ENCODE results near the gene UNKL.

Gene UNKL

DNA sequence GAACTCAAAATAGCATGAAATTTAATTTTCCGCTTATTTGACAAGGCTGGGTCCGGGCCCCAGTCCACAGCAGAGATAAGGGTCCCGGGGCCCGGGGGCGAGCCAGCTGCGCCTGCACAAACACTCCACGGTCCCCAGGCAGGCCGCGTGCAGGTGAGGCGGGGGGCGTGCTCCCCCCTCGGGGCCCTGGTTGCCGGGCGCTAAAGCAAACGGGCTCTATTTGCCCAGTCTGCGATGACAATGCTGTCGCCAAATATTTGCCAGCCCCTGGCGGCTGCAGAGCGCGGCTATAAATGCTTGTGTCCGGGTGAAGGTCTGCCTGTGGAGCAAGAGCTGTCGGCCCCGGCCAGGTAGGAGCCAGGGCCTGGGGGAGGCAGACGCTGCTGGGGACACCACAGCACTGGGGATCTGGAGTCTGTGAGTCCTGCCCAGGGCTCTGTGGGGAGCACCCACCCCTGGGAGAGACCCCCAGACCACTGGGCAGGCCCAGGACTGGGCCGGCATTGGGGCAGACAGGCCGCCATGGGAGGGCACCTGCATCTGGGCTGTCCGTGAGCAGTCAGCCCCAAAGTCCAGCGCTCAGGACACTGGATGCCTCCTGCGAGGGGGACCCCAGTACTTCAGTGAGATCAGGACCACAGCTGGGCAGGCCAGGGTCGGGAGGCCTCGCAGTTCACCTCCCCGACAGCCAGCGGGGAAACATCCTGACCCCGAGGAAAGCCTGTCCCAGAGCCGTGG lies 16.4 kb upstream of the UNKL start, which contains the start of gene PERCC1:
TSS of gene PERCC1 (plus strand) at position 320 of the 738 bp plus-strand sequence. CDS start 1,516 bp downstream, outside the sequence.
- peak; percentile 69 for DNase-seq

GRCh38 chr16:1430214-1430758 lies 15.8 kb upstream of the UNKL start:
- no peak for DNase-seq

DNA sequence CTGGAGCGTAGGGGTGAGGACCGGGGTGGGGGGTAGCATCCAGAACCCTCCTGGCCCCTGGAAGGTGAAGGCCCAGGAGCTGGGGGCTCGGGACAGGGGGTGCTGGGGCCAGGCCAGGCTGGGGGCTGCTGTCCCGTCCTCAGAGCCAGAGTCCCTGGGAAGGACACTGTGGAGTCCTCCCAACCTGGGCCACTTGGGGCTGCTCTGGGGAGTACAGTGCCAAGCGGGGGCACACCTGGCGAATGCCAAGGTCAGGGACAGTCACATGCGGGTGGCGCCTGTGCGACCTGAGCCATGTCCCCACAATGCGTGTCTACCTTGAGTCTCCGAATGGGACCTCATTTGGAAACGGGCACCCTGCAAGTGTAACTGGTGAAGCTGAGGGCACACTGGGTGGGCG lies 15.1 kb upstream of the UNKL start:
- no peak for DNase-seq

- no peak for DNase-seq
Observed at GRCh38 chr16:1429012-1429411, 14.5 kb upstream of the UNKL start.

DNA sequence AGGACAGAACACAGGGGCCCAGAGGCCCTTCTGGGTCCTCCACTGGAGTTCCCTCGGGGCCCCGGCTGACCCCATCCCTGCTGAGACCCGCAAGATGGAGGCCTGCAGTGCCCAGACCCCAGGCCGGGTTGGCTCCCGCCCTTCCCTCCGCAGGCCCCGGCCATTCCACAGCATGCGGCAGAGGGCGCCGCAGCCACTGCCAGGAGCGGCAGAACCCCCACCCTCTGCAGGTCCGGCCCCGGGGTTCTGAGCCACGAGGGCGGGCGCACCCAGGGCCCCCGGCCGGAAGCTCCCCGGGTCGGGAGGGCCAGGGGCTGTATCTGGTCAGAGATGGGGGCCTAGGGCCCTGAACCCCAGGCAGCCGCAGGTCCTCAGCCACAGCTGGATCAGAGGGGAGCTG lies 14.0 kb upstream of the UNKL start:
- no peak for DNase-seq

DNA sequence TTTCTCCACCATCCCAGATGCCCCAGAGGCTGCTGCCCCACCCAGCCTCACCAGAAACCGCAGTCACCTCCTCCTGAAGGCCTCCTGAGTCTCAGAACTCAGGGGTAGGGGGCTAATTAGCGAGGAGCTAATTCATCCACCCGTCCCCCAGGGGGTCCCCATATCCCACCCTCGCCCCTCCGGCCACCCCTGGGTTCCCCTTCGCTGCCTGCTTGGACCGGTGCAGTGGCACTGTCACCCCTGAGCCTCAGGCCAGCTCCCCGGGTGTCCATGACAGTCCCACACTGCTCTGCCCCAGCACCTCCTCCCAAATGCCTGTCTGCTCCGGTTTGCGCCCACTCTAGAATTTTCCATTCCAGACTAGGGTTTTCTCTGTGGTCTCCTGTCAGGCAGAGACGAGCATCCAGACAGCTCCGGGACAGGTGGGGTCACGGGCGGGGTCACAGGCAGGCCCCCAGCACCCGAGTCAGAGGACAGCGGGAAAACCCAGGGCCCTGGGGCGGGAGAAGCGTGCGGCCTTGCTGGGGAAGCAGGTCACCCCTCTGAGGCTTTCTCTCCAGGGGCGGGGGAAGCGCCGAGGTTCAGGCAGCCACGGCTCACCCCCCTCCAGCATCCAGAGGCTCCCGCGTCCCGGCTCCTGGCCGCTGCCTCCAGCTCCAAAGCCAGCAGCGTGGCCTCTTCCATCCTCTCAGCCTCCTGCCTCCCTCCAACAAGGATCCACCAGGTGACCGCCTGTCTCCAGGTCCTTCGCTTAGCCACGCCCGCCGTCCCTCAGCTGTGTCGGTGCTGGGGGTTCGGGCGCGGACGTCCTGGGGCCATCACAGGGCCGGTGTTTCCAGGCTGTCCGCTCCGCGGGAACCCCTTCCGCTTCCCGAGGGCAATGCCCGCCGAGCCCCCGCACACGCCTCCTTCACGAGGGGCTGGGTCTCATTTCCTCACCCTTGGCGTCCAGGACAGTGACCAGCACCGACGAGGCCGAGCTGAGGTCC lies 13.3 kb upstream of the UNKL start:
- DNase-seq: no peak

DNA sequence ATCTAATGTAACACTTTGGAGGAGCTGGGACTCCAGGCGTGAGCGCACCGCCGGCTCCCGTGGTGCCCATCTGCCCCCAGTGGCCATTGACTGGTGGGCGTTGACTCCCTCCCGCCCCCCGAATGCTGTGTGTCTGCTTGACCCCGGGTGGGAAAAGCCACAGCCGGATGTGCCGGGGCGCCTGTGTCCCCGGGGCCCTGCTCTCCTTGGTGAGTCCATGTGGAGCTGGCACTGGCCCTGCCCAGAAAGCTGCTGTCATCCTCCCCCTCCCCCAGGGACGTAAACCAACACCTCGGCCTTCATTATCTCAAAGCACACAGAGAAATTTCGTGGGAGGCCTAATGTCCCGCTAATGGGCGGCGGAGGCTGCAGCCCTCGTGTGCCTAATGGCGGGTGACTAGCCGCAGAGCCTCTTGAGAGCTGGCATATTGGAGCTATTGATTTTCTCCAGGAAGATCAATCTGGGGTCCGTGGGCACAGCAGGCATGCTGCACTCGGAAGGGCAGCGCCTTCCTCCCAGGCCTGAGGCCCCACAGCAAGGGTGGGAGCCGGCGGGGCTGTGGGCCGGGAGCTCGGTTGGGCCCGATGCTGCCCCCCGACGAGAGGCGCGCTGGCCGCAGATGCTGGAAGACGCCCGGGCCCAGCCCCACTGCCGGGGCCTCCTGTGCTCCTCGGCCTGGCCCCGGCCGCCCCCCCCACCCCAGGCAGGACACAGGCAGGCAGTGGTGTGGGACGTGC lies 12.4 kb upstream of the UNKL start:
- no peak for DNase-seq

DNA sequence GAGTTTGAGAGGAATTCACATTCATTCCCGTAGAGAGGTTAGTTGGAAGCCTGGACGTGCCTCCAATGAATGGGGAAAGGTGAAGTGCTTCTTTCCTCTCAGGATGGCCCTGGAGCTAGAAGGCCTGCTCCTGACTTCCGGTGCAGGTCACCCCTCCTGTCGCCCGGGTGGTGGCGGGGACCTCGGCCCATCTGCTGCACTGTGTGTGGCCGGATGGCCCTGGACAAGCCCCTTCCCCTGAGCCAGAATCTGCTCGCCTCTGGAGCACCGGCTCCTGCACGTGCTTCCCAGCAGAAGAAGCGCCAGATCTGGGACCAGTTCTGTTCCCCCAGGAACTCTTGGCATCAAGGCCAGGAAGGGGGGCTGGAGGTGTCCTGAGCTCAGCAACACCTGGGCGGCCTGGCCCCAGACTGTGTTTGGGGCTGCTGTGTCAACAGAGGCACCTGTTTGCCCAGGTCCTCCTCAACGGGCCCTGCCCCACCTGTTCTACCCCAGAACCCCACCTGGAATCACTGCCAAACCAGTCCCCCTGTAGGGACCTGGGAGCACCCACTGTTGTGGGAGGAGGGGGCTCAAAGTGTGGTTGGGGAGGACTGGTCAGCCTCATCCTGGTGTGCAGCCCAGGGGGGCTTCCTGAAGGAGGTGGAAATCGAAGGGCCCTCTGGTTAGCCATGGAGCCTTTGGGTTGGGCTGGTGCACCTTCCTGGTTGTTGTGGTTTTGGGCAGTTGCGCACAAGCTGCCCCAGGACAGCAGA lies 11.3 kb upstream of the UNKL start:
- DNase-seq: no peak

- no peak for DNase-seq
Observed at GRCh38 chr16:1424028-1424427, 9.5 kb upstream of the UNKL start.

DNA sequence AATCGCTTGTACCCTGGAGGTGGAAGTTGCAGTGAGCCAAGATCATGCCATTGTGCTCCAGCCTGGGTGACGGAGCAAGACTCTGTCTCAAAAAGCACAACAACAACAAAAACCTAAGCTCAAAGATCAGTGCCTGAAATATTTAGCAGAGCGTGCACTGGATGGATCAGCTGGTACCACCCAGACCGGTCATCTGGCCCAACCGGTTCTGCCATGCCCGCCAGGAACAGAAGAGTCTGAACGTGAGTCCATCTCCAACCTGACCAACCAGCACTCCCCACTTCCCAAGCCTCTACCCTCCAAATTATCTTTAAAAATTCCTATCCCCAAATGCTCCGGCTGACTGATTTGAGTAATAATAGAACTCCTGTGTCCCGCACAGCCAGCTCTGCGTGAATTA lies 7.6 kb upstream of the UNKL start:
- DNase-seq: no peak

GRCh38 chr16:1420111-1420539 lies 5.6 kb upstream of the UNKL start:
- no peak for DNase-seq

DNA sequence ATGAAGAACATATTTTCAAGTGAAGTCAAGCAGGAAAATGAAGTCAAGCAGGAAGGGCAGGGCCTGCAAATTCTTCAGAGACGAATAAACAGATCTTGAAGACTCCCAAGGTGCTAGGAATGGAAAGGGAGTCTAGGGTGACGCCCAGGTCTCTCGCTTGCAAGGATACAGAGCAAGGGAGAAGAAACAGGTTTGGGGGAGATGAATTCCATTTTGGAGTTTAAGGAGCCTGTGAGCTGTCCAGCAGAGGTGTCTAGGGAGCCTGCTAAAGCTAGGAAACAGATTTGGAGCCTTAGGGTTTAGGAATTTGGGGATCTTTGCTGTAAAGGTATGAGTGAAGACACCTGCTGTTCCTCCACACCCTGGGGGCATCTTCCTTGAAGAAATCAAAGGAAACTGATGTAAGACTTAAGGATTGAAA lies 2.0 kb upstream of the UNKL start:
- DNase-seq: no peak

DNA sequence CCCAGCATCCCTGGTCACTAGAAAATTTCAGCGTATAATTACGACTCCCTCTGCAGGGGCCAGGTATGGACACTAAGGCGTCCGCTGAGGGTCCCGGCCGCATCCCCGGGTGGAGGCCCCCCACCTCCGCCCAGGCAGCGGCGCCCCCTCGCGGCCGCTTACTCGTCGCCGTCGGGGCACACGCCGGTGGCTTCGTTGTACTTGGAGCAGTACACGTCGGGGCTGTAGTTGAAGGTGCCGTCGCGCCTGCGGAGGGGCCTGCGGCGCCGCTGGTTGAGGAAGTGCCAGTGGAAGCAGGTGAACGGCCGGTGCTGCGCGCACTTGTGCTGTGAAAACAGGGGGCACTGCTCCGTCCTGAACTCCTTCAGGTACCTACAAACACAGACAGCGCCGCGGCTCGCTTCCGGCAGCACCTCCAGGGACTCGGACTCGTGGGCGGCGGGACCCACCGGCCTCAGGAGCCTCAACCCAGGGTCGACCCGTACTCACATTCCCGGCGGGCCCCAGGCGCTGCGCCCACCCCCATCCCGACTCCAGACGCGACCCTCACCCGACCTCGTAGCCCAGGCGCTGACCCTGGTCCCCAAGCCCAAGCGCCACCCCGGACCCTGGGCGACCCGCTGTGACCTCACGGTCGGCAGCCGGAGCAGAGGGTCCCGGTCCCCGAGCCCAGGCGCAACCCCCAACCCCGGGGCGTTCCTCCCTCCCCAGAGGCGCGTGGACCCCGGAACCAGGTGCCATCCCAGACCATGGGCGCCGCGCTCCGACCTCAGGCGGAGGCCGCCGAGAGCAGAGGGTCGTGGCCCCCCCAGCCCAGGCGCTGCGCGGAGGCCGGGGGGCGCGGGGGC lies 596 bp downstream of the UNKL start:
- no peak for DNase-seq

DNA sequence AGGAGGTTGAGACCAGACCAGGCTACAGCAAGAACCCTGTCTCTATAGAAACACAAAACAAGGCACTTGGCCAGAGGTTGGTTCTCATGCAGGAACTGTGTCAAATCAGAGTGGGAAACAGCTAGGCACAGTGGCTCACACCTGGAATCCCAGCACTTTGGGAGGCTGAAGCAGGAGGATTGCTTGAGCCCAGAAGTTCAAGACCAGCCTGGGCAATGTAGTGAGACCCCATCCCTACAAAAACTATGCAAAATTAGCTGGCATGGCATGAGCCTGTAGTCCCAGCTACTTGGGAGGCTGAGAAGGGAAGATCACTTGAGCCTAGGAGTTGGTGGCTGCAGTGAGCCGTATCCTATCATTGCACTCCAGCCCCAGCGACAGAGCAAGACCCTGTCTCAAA lies 1.7 kb downstream of the UNKL start:
- no peak for DNase-seq

- DNase-seq: no peak
Observed at GRCh38 chr16:1408171-1408837, 6.2 kb downstream of the UNKL start.

GRCh38 chr16:1407753-1408152 lies 6.8 kb downstream of the UNKL start:
- no peak for DNase-seq

DNA sequence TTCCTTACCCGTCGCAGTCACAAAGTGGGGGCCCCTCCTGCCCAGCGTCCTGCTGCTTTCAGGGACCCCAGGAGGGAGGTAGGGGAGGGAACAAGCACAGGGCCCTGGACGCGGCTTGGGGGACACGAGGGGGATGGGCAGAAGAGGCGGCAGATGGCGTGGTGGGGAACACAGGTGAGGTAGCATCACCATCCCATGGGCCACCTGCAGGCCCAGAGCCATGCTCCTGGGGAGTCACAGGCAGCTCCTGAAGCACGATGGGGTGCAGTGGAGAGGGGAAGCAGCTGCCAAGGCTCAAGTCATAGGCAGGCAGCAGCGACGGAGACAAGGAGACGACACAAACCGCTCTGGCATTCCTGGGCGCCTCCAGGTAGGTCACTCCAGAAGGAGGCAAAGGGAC lies 10.8 kb downstream of the UNKL start:
- DNase-seq: no peak

- DNase-seq: no peak
Observed at GRCh38 chr16:1403036-1403435, 11.5 kb downstream of the UNKL start.

GRCh38 chr16:1401758-1402154 lies 12.7 kb downstream of the UNKL start:
- no peak for DNase-seq

GRCh38 chr16:1401061-1401757 lies 13.3 kb downstream of the UNKL start:
- no peak for DNase-seq

All from NCI-H2081 treated with DMSO at 0.1 percent for 48 hours (cell line).